WTC11 (cell line): Measurements from ENCODE around the gene ABCG1.

Source experiments
- CBFB ChIP-seq: sonication (generic); formaldehyde crosslinking; IDR thresholded peaks from 2 replicates; pipeline ENCODE4 v1.8.1; 2022; ENCODE audit warnings: mild to moderate bottlenecking, low read depth, missing genetic modification reagents
- JUN ChIP-seq: sonication (generic); formaldehyde crosslinking; IDR thresholded peaks from 2 replicates; pipeline ENCODE4 v1.8.0; 2023; ENCODE audit warnings: mild to moderate bottlenecking, missing genetic modification reagents
- TF ChIP-seq, protein P1 (sequence below): fragments of 200-600 bp; IDR thresholded peaks from 2 replicates; pipeline ENCODE4 v1.8.0; 2022; ENCODE audit warnings: antibody characterized with exemption

DNA sequence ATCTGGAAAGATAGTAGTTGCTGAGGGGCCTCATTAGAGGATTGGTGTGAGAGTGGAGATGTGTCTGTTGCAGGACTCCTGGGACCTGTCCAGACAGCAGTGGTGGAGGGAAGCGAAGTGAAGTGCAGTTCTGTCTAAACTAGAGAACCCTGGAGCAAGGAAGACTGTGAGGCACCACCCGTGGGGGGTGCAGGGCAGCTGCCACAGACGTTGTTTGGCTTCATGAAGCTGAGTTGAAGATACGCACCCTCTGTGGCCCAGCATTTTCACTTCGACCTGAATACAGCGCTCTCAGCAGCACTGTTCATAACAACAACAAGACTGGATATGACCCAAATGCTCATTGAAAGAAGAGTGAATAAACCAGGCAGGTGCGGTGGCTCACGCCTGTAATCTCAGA is 29.3 kb downstream of the ABCG1 start:
- TF ChIP-seq, protein P1, sequence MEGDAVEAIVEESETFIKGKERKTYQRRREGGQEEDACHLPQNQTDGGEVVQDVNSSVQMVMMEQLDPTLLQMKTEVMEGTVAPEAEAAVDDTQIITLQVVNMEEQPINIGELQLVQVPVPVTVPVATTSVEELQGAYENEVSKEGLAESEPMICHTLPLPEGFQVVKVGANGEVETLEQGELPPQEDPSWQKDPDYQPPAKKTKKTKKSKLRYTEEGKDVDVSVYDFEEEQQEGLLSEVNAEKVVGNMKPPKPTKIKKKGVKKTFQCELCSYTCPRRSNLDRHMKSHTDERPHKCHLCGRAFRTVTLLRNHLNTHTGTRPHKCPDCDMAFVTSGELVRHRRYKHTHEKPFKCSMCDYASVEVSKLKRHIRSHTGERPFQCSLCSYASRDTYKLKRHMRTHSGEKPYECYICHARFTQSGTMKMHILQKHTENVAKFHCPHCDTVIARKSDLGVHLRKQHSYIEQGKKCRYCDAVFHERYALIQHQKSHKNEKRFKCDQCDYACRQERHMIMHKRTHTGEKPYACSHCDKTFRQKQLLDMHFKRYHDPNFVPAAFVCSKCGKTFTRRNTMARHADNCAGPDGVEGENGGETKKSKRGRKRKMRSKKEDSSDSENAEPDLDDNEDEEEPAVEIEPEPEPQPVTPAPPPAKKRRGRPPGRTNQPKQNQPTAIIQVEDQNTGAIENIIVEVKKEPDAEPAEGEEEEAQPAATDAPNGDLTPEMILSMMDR: no peak
- TF ChIP-seq JUN (no peak), CBFB (no peak)
